AG10803 (cell line): ENCODE data around the gene C2CD4D.

Experiments
- DNase-seq: peaks from one replicate; pipeline ENCODE4 v3.0.0; 2010; ENCODE audit warnings: low read depth
- H3K4me3 ChIP-seq: 2 replicates; pipeline ENCODE4 v1.5.1; 2011; ENCODE audit warnings: mild to moderate bottlenecking, low read length, control low read depth
- TF ChIP-seq, protein P1 (sequence below): conservative IDR thresholded peaks from 2 replicates; pipeline ENCODE4 v1.5.1; 2011; ENCODE audit warnings: mild to moderate bottlenecking, low read length, control low read depth, inconsistent platforms

Gene C2CD4D

DNA sequence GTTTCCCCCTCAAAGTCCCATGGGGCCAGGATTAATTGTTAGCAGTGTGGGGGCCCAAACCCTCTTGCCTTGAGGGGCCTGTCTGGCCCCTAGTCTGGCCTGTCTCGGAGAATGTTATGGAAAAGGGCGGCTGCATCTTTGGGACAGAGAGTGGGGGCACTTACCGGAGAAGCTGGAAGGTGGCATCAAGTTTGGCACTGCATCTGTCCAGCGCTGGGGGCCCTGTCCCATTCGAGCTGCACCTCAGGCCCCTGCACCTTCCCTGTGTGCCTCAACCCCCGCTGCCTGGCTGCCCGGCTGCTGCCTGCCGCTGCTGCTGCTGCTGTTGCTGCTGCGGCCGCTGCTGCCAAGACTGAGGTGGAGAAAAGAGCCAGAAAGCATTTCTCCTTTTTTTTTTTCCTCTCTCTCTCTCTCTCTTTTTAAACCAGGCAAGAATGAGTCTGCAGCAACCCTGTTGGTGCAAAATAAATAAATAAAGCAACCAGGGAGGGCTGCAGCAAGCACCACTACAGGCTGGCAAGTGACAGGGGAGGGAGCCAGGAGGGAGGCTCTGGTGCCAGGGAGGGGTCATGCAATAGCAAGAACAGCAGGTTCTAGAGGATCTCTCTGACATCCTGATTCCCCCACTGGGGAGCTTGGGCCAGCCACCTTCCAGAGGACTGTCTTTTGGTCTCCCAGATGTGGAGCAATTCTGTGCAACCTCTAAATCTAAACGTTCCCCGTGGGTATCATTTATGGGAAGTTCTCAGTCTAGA, 34.4 kb downstream of the C2CD4D start, which contains the start of gene LINGO4:
Gene LINGO4 (minus strand): TSS at position 354 of the 755 bp plus-strand sequence. CDS start 2,715 bp downstream, outside the sequence.
- H3K4me3 ChIP-seq, result no peak within 1 kb of the TSS
- TF ChIP-seq, protein P1, sequence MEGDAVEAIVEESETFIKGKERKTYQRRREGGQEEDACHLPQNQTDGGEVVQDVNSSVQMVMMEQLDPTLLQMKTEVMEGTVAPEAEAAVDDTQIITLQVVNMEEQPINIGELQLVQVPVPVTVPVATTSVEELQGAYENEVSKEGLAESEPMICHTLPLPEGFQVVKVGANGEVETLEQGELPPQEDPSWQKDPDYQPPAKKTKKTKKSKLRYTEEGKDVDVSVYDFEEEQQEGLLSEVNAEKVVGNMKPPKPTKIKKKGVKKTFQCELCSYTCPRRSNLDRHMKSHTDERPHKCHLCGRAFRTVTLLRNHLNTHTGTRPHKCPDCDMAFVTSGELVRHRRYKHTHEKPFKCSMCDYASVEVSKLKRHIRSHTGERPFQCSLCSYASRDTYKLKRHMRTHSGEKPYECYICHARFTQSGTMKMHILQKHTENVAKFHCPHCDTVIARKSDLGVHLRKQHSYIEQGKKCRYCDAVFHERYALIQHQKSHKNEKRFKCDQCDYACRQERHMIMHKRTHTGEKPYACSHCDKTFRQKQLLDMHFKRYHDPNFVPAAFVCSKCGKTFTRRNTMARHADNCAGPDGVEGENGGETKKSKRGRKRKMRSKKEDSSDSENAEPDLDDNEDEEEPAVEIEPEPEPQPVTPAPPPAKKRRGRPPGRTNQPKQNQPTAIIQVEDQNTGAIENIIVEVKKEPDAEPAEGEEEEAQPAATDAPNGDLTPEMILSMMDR, result no peak
- DNase-seq, result no peak

DNA sequence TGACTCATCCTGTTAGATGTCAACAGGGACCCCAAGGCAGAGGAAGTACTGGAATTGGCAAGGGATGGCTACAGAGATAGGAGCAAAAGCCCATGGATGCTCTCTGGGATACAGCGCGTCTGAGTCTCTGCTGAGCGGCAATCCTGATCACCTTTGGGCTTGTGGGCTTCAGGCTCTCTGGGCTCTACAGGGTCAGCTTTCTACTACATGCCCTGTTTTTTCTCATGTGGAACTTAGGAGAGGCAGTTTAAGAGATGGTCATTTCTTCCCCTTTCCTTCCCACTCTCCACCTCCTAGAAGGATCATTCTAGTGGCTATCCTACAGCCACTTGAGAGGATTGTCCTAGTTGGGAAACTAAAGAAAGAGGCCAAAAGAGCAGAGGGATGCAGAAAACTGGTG, 35.7 kb downstream of the C2CD4D start:
- no peak for DNase-seq
- no peak overlapping the region for H3K4me3 ChIP-seq
- TF ChIP-seq, protein P1, result no peak

DNA sequence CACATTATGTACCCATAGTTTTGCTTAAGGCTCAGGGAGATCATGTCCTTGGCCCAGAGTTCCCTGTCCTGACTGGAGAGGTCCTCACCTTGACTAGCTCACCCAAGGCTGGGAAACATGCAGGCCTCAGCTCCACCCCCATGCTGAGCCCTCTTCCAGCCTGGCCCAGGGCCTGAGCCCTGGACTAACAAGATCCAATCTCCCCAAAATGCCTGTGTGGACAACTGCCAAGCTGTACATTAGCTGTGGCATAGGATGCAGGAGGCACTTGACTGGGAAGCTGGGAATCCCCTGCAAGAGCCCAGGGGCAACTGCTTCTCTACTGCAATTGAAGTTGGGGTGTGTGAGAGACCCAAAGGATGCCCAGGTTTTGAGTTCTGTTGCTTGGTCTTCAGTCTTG, 36.5 kb downstream of the C2CD4D start:
- TF ChIP-seq, protein P1, result no peak
- no peak for DNase-seq

DNA sequence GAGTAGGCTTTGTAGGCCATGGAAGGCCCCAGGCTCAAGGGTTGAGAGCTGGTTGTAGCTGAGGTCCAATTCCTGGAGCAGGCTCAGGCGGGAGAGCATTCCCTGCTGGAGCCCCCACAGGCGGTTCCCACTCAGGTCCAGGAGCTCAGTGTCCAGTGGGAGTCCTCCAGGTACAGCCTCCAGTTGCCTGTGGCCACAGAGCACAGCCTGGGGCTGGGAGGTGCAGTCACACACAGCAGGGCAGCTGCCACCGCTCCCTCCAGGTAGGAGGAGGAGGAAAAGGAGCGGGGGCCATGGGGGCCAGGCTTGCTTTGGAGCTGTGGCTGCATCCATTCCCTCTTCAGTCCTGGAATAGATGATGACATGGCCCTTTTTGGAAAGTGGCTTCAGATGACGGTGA, 37.2 kb downstream of the C2CD4D start:
- TF ChIP-seq, protein P1, result no peak
- DNase-seq, result no peak
- H3K4me3 ChIP-seq, result no peak overlapping the region

More for the DNA sequence above, 36.5 kb downstream of the C2CD4D start:
- no peak overlapping the region for H3K4me3 ChIP-seq

DNA sequence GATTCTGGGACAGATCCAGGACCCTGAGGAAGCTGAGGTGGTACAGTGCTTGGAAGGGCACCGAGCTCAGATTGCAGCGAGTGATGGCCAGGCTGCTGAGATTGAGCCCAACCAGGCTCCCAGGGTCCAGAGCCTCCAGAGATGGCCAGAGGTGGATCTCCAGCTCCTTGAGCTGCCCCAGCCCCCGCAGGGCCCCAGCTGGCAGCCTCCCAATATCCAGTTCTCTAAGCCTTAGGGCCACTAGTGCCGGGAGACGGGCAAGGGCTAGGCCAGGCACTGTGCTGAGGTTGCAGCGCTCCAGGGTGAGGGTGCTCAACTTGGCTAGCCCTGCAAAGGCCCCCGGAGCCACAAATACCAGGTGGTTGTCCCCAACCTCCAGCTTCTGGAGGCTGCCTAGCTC, 37.8 kb downstream of the C2CD4D start:
- TF ChIP-seq, protein P1, result no peak
- no peak overlapping the region for H3K4me3 ChIP-seq
- no peak for DNase-seq

DNA sequence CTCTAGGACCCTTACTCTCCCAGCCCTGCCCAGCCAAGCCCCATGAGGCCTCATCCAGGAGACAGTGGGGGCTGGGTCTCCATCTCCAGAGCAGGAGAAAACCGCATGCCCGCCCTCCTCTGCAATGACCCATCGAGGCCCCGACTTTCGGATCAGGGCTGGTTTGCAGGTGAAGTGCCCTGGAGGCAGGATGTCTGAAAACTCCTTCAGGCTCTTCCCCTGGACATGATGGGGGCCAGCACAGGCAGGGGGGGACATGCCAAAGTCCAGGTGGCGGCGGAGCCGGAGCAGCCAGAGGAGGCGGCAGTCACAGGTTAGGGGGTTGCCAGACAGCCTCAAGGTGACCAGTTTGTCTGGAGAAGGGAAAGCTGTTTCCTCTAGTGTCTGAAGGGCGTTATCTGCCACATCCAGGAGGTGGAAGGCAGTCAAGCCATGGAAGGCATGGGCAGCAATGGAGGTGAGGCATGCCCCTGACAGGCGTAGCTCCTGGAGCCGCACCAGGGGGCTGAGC, 38.3 kb downstream of the C2CD4D start:
- TF ChIP-seq, protein P1, result no peak
- DNase-seq, result no peak
- no peak overlapping the region for H3K4me3 ChIP-seq

DNA sequence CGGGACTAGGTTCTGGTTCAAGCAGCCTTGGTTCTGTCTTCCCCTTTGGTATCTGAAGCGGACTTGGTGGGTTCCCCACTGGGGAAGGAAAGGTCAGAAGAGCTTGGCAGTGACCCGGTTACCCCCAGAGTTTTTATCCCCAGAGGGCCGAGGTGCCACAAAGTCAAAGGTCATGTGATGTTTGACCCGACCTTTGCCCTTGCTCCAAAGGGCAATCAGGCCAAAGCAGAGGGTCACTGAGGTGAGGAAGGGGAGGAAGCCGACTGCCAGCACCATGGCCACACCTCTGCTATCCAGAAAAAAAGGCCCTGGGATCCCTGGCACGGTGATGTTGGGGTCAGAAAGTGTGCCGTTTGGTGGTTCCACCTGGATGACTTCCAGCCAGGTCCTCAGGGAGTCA, 38.8 kb downstream of the C2CD4D start:
- no peak overlapping the region for H3K4me3 ChIP-seq
- TF ChIP-seq, protein P1, result no peak
- no peak for DNase-seq
